Measurements from ENCODE around the gene ZW10.

GRCh38 chr11:113773416-113774173 lies at the start of gene ZW10:
- TF ChIP-seq, protein P1, sequence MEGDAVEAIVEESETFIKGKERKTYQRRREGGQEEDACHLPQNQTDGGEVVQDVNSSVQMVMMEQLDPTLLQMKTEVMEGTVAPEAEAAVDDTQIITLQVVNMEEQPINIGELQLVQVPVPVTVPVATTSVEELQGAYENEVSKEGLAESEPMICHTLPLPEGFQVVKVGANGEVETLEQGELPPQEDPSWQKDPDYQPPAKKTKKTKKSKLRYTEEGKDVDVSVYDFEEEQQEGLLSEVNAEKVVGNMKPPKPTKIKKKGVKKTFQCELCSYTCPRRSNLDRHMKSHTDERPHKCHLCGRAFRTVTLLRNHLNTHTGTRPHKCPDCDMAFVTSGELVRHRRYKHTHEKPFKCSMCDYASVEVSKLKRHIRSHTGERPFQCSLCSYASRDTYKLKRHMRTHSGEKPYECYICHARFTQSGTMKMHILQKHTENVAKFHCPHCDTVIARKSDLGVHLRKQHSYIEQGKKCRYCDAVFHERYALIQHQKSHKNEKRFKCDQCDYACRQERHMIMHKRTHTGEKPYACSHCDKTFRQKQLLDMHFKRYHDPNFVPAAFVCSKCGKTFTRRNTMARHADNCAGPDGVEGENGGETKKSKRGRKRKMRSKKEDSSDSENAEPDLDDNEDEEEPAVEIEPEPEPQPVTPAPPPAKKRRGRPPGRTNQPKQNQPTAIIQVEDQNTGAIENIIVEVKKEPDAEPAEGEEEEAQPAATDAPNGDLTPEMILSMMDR (IDR thresholded peaks at IDR 0.05; ENCODE audit: insufficient read depth, low read length, poor library complexity, severe bottlenecking), result peak; percentile 87
- no peak for TF ChIP-seq EZH2phosphoT487 (conservative IDR thresholded peaks at IDR 0.05; ENCODE audit: low read length)
